Measurements from ENCODE around the gene MIEN1. TPM values are rescaled to one million over a fixed set of nuclear protein-coding genes. Genes with fewer than 3 reads are reported as not detected.
A peak's percentile ranks its signal among the peaks of the same experiment; 100 is the strongest.

MIEN1 gene
- total and polyA plus RNA-seq, 4 donors = 14.5 to 71.7 (median 60.5) TPM

GRCh38 chr17:39709998-39710964, 20.1 kb downstream of the MIEN1 start:
- no peak for DNase-seq (ENCODE audit: low read depth in 4 of 6, low spot score in 6 of 6)
- Histone ChIP-seq H3K4me1 (ENCODE audit: control insufficient read depth, insufficient read depth, low read length) (peaks cover 19% of the 10 kb centered on the region), H3K36me3 (ENCODE audit: control insufficient read depth, insufficient read depth, low read length) (peaks cover 52% of the 10 kb centered on the region), H3K27me3 (ENCODE audit: control insufficient read depth, insufficient read depth, low read length) (no peaks in the 10 kb centered on the region), H3K9me3 (ENCODE audit: control insufficient read depth, insufficient read depth, low read length) (no peaks in the 10 kb centered on the region), H3K4me3 (ENCODE audit: low read depth, low read length) (no peak overlapping the region), H3K27ac (ENCODE audit: low read depth, low read length) (no peak overlapping the region)
- 93% methylated on average over 19 of the region's 20 CpGs for WGBS (ENCODE audit: insufficient coverage)

DNA sequence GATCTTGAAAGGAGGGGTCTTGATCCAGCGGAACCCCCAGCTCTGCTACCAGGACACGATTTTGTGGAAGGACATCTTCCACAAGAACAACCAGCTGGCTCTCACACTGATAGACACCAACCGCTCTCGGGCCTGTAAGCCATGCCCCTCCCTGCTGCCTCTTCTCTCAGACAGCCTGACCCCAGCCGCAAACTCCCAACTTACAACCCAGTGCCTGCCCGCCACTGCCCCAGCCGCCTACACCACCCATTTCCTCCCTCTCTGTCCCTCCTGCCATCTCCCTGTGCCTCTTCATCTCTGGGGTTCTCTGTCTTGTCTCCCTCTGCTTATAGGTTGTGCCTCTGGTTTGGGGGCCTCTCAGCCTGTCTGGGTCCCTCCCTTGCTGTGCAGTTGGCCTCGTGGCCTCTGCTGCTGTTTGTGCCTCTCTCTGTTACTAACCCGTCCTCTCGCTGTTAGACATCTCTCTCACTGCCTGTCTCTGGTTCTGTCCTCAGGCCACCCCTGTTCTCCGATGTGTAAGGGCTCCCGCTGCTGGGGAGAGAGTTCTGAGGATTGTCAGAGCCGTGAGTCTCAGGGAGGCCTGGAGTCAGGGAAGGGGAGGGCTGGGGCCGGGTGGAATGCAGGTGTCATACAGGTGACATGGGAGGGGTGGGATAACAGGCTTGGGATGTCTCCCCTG, 20.9 kb downstream of the MIEN1 start:
- 91% methylated on average over 14 of the region's 14 CpGs for WGBS (ENCODE audit: insufficient coverage)
- peaks cover 51% of the 10 kb centered on the region for H3K36me3 ChIP-seq (ENCODE audit: control insufficient read depth, insufficient read depth, low read length)
- H3K9me3 ChIP-seq (ENCODE audit: control insufficient read depth, insufficient read depth, low read length) = no peaks in the 10 kb centered on the region
- H3K27me3 ChIP-seq (ENCODE audit: control insufficient read depth, insufficient read depth, low read length) = no peaks in the 10 kb centered on the region
- H3K27ac ChIP-seq (ENCODE audit: low read depth, low read length) = no peak overlapping the region
- DNase-seq (ENCODE audit: low read depth in 4 of 6, low spot score in 6 of 6) = no peak
- no peak overlapping the region for H3K4me3 ChIP-seq (ENCODE audit: low read depth, low read length)
- peaks cover 27% of the 10 kb centered on the region for H3K4me1 ChIP-seq (ENCODE audit: control insufficient read depth, insufficient read depth, low read length)

- Histone ChIP-seq H3K27ac (ENCODE audit: low read depth, low read length) (no peak overlapping the region), H3K36me3 (ENCODE audit: control insufficient read depth, insufficient read depth, low read length) (peaks cover 49% of the 10 kb centered on the region)
- DNase-seq (ENCODE audit: low read depth in 4 of 6, low spot score in 6 of 6) = no peak
Observed at GRCh38 chr17:39706921-39707337, 23.4 kb downstream of the MIEN1 start.

DNA sequence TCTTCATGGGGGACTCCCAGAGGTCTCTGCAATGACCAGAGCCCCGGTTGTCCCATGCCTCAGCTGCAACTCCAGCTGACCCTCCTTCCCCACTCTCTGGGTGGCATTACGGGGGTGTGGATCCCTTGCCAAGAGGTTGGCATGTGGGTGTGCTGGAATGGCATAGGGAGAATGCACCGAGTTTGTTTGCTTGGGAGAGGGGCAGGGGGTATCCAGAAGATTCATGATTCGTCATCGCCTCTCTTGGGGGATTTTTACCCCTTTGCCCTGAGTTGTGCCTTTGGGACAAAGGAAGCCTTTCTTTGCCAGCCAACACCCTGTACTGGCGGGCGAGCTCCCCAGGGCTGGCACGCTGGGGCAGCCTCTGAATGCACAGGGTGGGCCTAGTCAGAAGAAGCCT, 23.9 kb downstream of the MIEN1 start:
- peak in 1 of 6 donors; percentile 27 for DNase-seq (ENCODE audit: low read depth in 4 of 6, low spot score in 6 of 6)
- no peak overlapping the region for H3K4me3 ChIP-seq (ENCODE audit: low read depth, low read length)
- peak overlapping the region; percentile 80 for H3K27ac ChIP-seq (ENCODE audit: low read depth, low read length)
- no peaks in the 10 kb centered on the region for H3K9me3 ChIP-seq (ENCODE audit: control insufficient read depth, insufficient read depth, low read length)
- H3K36me3 ChIP-seq (ENCODE audit: control insufficient read depth, insufficient read depth, low read length) = peaks cover 47% of the 10 kb centered on the region
- H3K4me1 ChIP-seq (ENCODE audit: control insufficient read depth, insufficient read depth, low read length) = peaks cover 45% of the 10 kb centered on the region
- H3K27me3 ChIP-seq (ENCODE audit: control insufficient read depth, insufficient read depth, low read length) = no peaks in the 10 kb centered on the region
- 78% methylated on average over 5 of the region's 8 CpGs for WGBS (ENCODE audit: insufficient coverage)

More at GRCh38 chr17:39706921-39707337, 23.4 kb downstream of the MIEN1 start:
- peaks cover 40% of the 10 kb centered on the region for H3K4me1 ChIP-seq (ENCODE audit: control insufficient read depth, insufficient read depth, low read length)
- H3K4me3 ChIP-seq (ENCODE audit: low read depth, low read length) = no peak overlapping the region
- 81% methylated on average over 7 of the region's 7 CpGs for WGBS (ENCODE audit: insufficient coverage)
- no peaks in the 10 kb centered on the region for H3K27me3 ChIP-seq (ENCODE audit: control insufficient read depth, insufficient read depth, low read length)
- no peaks in the 10 kb centered on the region for H3K9me3 ChIP-seq (ENCODE audit: control insufficient read depth, insufficient read depth, low read length)

GRCh38 chr17:39705786-39706348, 24.5 kb downstream of the MIEN1 start:
- peak overlapping the region; percentile 80 for H3K27ac ChIP-seq (ENCODE audit: low read depth, low read length)
- peaks cover 47% of the 10 kb centered on the region for H3K36me3 ChIP-seq (ENCODE audit: control insufficient read depth, insufficient read depth, low read length)
- WGBS (ENCODE audit: insufficient coverage) = 77% methylated on average over 12 of the region's 12 CpGs

GRCh38 chr17:39704821-39705551, 25.3 kb downstream of the MIEN1 start:
- WGBS (ENCODE audit: insufficient coverage) = 45% methylated on average over 10 of the region's 11 CpGs
- Histone ChIP-seq H3K4me1 (ENCODE audit: control insufficient read depth, insufficient read depth, low read length) (peaks cover 51% of the 10 kb centered on the region), H3K9me3 (ENCODE audit: control insufficient read depth, insufficient read depth, low read length) (no peaks in the 10 kb centered on the region), H3K4me3 (ENCODE audit: low read depth, low read length) (no peak overlapping the region), H3K36me3 (ENCODE audit: control insufficient read depth, insufficient read depth, low read length) (peaks cover 39% of the 10 kb centered on the region), H3K27ac (ENCODE audit: low read depth, low read length) (peak overlapping the region; percentile 57), H3K27me3 (ENCODE audit: control insufficient read depth, insufficient read depth, low read length) (peaks cover 12% of the 10 kb centered on the region)
- peak in 1 of 6 donors; percentile 48 for DNase-seq (ENCODE audit: low read depth in 4 of 6, low spot score in 6 of 6)

More at GRCh38 chr17:39705786-39706348, 24.5 kb downstream of the MIEN1 start:
- Histone ChIP-seq H3K4me3 (ENCODE audit: low read depth, low read length) (no peak overlapping the region), H3K27me3 (ENCODE audit: control insufficient read depth, insufficient read depth, low read length) (peaks cover 5% of the 10 kb centered on the region), H3K9me3 (ENCODE audit: control insufficient read depth, insufficient read depth, low read length) (no peaks in the 10 kb centered on the region), H3K4me1 (ENCODE audit: control insufficient read depth, insufficient read depth, low read length) (peaks cover 50% of the 10 kb centered on the region)
- no peak for DNase-seq (ENCODE audit: low read depth in 4 of 6, low spot score in 6 of 6)

DNA sequence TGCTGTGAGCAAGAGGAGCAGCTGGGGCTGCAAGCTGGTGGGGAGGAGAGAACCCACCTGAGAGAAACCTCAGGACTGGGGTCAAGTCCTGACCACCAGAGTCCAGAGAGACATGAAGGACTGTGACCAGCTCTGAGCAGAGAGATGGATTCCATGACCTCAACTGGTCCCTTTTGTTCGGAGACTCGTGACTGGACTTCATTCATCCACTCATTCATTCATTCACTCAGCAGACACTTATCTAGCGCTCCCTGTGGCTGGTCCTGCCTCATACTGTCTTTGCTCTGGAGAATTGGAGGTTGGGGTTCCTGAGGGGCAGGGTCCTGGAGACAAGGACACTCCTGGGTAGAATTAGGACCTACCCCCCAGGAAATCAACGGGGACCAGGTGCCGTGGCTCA, 26.4 kb downstream of the MIEN1 start:
- Histone ChIP-seq H3K9me3 (ENCODE audit: control insufficient read depth, insufficient read depth, low read length) (no peaks in the 10 kb centered on the region), H3K36me3 (ENCODE audit: control insufficient read depth, insufficient read depth, low read length) (peaks cover 28% of the 10 kb centered on the region), H3K27ac (ENCODE audit: low read depth, low read length) (no peak overlapping the region), H3K4me3 (ENCODE audit: low read depth, low read length) (no peak overlapping the region), H3K4me1 (ENCODE audit: control insufficient read depth, insufficient read depth, low read length) (peaks cover 54% of the 10 kb centered on the region), H3K27me3 (ENCODE audit: control insufficient read depth, insufficient read depth, low read length) (peaks cover 21% of the 10 kb centered on the region)
- 100% methylated on average over 2 of the region's 5 CpGs for WGBS (ENCODE audit: insufficient coverage)
- DNase-seq (ENCODE audit: low read depth in 4 of 6, low spot score in 6 of 6) = no peak

DNA sequence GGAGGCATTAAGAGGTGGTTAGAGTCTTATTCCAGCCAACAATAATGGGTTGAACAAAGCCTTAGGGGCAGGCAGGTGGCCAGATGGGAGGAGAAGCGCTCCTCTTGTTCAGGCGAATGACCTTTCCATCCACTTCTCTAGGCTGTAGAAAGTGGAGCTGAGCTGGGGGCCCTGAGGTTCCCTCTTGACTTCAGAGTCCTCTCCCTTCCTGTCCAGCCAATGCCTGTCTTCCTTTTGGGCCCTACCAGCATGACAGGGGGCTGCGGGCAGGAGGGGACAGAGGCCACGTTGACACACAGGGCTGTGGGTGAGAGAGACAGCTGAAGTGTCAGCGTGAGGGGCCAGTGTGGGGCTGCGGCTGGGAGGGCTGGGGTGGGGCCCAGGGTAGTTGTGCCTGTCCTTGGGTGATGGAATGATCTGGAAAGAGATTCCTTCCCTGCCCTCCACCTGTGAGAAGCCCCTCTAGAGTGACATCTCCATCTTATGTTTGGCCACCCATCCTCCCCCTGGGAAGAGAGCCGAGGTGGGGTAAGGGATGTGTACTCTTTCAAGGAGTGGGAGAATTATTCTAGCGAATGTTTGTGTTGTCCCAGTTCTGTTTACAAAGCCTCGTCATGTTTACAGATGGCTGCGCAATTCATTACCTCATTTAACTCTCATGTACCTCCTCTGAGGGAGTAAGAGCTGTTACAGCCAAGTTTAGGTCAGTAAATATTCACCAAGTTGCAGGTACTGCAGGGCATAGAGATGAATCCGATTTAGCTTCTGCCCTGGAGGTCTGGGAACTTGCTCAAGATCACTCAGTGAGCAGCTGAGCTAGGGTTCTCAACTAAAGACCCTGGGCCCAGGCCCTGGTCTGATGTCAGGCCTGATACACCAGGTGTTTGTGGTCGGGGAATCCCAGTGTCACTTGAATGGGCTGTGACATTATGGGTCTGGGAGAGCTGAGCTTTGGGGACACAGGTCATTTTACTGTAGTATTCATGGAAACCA, 27.1 kb downstream of the MIEN1 start:
- Histone ChIP-seq H3K4me3 (ENCODE audit: low read depth, low read length) (no peak overlapping the region), H3K36me3 (ENCODE audit: control insufficient read depth, insufficient read depth, low read length) (peaks cover 21% of the 10 kb centered on the region), H3K9me3 (ENCODE audit: control insufficient read depth, insufficient read depth, low read length) (no peaks in the 10 kb centered on the region), H3K4me1 (ENCODE audit: control insufficient read depth, insufficient read depth, low read length) (peaks cover 54% of the 10 kb centered on the region), H3K27ac (ENCODE audit: low read depth, low read length) (peak overlapping the region; percentile 22), H3K27me3 (ENCODE audit: control insufficient read depth, insufficient read depth, low read length) (peaks cover 22% of the 10 kb centered on the region)
- peak in 1 of 6 donors; percentile 38 for DNase-seq (ENCODE audit: low read depth in 4 of 6, low spot score in 6 of 6)
- 47% methylated on average over 6 of the region's 12 CpGs for WGBS (ENCODE audit: insufficient coverage)

Measured in spinal cord (tissue), 10 donors.